Esophagus muscularis mucosa (tissue), 4 donors: Measurements from ENCODE around the gene CNR2. TPM values are rescaled to one million over a fixed set of nuclear protein-coding genes. Genes with fewer than 3 reads are reported as not detected.
"Not testable (repeated sequence)": the region's sequence is repeated elsewhere in the genome, so short reads cannot be mapped to it uniquely, and the experiment has no call there.

Experiments
- DNase-seq: peaks from one replicate; pipeline ENCODE4 v3.0.0-alpha.2; 2017; ENCODE audit errors: extremely low spot score
- H3K27ac ChIP-seq, 4 donors: fragments of 200-600 bp; sonication (generic); replicated peaks in 1 of 4; 1 replicate in 3 of 4; 2 replicates in 1 of 4; pipeline ENCODE4 v1.5.1; 2016 to 2019; ENCODE audit warnings: mild to moderate bottlenecking in 1 of 4
- H3K27me3 ChIP-seq, 4 donors: fragments of 200-600 bp; sonication (generic); one replicate each; pipeline versions ENCODE4 v1.5.1 to v1.6.0; 2016 to 2019
- H3K36me3 ChIP-seq, 4 donors: fragments of 200-600 bp; sonication (generic); one replicate each; pipeline ENCODE4 v1.5.1; 2016 to 2019
- H3K4me1 ChIP-seq, 4 donors: fragments of 200-600 bp; sonication (generic); one replicate each; pipeline ENCODE4 v1.5.1; 2016 to 2019
- H3K4me3 ChIP-seq, 4 donors: fragments of 200-600 bp; sonication (generic); 1 replicate in 2 of 4; 2 replicates in 2 of 4; pipeline ENCODE4 v1.5.1; 2016 to 2019; ENCODE audit warnings: mild to moderate bottlenecking in 4 of 4, moderate library complexity in 1 of 4
- H3K9me3 ChIP-seq, 4 donors: fragments of 200-600 bp; sonication (generic); 1 replicate in 3 of 4; 2 replicates in 1 of 4; pipeline ENCODE4 v1.5.1; 2016 to 2019
- EP300 ChIP-seq: sonication (generic); formaldehyde crosslinking; IDR thresholded peaks from one replicate; pipeline ENCODE4 v1.6.1; 2017; ENCODE audit warnings: antibody characterized with exemption
- POLR2A ChIP-seq: fragments of 450-650 bp; IDR thresholded peaks from one replicate; pipeline ENCODE4 v1.6.1; 2017; ENCODE audit warnings: antibody characterized with exemption, moderate library complexity, mild to moderate bottlenecking, low read depth
- POLR2AphosphoS5 ChIP-seq, 2 donors: sonication (generic); formaldehyde crosslinking; IDR thresholded peaks; one replicate each; pipeline ENCODE4 v1.6.1; 2017; ENCODE audit warnings: antibody characterized with exemption in 2 of 2
- WGBS: methylation state at CpG from one replicate; pipeline ENCODE4 v1.1.5; 2018; 5-methylcytosine and 5-hydroxymethylcytosine counted together
- intact Hi-C: fragments of 100-400 bp; cut with DNase I; formaldehyde crosslinking; loops from one replicate; pipeline ENCODE4 v1.15.1; 2023
- total RNA-seq, 4 donors: library from RNA; depleted of rRNA; stranded (reverse); fragments of >200 nt; gene quantifications; one replicate each; pipeline versions ENCODE4 v1.1.0 to v1.2.1, GENCODE V29; 2016
- TF ChIP-seq, protein P1 (sequence below), 3 experiments: fragments of 200-600 bp in 2 of 3; fragments of 450-650 bp in 1 of 3; sonication (generic) in 2 of 3; IDR thresholded peaks; one replicate each; pipeline ENCODE4 v1.5.1; 2017 to 2019; ENCODE audit warnings: antibody characterized with exemption in 3 of 3, mild to moderate bottlenecking in 2 of 3, moderate library complexity in 1 of 3

The CNR2 gene
- total RNA-seq, 4 donors from 2014 or later, result 0.17 TPM; not detected in 3

DNA sequence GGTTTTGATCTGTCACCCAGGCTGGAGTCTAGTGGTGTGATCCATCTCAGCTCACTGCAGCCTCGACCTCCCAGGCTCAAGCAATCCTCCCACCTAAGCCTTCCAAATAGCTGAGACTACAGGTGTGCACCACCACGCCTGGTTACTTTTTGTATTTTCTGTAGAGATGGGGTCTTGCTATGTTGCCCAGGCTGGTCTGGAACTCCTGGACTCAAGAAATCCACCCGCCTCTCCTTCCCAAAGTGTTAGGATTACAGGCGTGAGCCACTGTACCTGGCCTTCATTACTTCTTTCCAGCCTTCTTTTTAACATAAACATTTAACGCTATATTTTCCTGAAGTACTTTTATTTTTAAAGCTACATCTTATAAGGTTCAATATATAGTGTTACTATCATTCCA, 69.5 kb downstream of the CNR2 start:
- Histone ChIP-seq H3K4me1 (peaks cover 0 to 4% (median 3%) of the 10 kb centered on the region in 4 donors), H3K9me3 (no peaks in the 10 kb centered on the region), H3K4me3 (no peak overlapping the region), H3K27me3 (no peaks in the 10 kb centered on the region), H3K36me3 (peaks cover 14 to 42% (median 31%) of the 10 kb centered on the region in 4 donors), H3K27ac (no peak overlapping the region)
- TF ChIP-seq, protein P1, sequence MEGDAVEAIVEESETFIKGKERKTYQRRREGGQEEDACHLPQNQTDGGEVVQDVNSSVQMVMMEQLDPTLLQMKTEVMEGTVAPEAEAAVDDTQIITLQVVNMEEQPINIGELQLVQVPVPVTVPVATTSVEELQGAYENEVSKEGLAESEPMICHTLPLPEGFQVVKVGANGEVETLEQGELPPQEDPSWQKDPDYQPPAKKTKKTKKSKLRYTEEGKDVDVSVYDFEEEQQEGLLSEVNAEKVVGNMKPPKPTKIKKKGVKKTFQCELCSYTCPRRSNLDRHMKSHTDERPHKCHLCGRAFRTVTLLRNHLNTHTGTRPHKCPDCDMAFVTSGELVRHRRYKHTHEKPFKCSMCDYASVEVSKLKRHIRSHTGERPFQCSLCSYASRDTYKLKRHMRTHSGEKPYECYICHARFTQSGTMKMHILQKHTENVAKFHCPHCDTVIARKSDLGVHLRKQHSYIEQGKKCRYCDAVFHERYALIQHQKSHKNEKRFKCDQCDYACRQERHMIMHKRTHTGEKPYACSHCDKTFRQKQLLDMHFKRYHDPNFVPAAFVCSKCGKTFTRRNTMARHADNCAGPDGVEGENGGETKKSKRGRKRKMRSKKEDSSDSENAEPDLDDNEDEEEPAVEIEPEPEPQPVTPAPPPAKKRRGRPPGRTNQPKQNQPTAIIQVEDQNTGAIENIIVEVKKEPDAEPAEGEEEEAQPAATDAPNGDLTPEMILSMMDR (IDR thresholded peaks at IDR 0.05), result no peak
- no peak for TF ChIP-seq POLR2AphosphoS5 (IDR thresholded peaks at IDR 0.05)
- DNase-seq, result no peak
- intact Hi-C loops, result no loop called here
- 95% methylated on average over 5 of the region's 5 CpGs for WGBS

DNA sequence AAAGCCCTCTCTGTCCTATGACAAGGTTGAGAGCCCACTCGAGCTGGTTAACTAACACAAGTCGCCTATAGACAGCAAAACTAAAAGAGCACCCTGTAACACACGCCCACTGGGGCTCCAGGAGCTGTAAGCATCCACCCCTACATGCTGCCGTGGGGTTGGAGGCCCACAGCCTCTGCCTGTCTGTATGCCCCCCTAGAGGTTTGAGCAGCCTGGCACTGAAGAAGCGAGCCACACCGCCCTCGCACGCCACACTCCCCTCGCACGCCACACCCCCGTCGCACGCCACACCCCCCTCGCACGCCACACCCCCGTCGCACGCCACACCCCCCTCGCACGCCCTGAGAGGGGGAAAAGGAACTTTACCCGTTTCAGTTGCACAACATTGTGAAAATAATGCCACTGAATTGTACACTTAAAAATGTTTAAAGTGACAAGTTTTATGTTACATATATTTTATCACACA, 74.7 kb downstream of the CNR2 start:
- intact Hi-C loops, result no loop called here
- TF ChIP-seq POLR2A, result no peak
- TF ChIP-seq, protein P1 (IDR thresholded peaks at IDR 0.05), result no peak
- TF ChIP-seq EP300, result no peak
- TF ChIP-seq POLR2AphosphoS5 (IDR thresholded peaks at IDR 0.05), result no peak
- Histone ChIP-seq H3K9me3 (no peaks in the 10 kb centered on the region), H3K4me1 (peaks cover 4 to 13% (median 12%) of the 10 kb centered on the region in 4 donors), H3K36me3 (no peaks in the 10 kb centered on the region), H3K27ac (no peak overlapping the region), H3K4me3 (peak overlapping the region; percentile 39 to 45 (median 43)), H3K27me3 (peaks cover 0 to 11% (median 0%) of the 10 kb centered on the region in 4 donors)
- 0% methylated on average over 20 of the region's 21 CpGs for WGBS
- peak; percentile 91 for DNase-seq

DNA sequence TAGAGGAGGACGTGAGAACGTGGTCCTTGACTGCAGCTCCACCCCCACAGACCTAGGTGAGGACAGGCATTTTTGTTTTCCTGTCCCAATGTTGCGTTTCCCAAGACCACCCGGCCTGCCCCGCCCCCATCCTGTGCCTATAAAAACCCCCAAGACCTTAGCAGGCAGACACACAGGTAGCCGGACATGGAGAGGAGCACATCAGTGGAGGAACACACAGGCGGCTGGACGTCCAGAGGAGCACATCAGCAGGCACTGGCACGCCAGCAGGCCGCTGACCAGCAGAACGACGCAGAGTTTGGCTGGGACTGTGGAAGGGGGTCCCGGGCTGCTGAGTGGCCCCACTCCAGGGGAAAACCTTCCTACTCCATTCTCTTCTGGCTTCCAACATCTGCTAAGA, 75.3 kb downstream of the CNR2 start:
- WGBS, result 30% methylated on average over 11 of the region's 13 CpGs
- Histone ChIP-seq H3K4me3 (peak overlapping the region in 3 of 4 donors; percentile 39 to 45 (median 41)), H3K27me3 (peaks cover 0 to 11% (median 0%) of the 10 kb centered on the region in 4 donors), H3K36me3 (no peaks in the 10 kb centered on the region), H3K9me3 (no peaks in the 10 kb centered on the region), H3K4me1 (peaks cover 4 to 13% (median 12%) of the 10 kb centered on the region in 4 donors), H3K27ac (no peak overlapping the region)
- DNase-seq, result no peak
- intact Hi-C loops, result no loop called here
- TF ChIP-seq EP300 (no peak), POLR2A (no peak), POLR2AphosphoS5 (IDR thresholded peaks at IDR 0.05) (no peak)
- TF ChIP-seq, protein P1 (IDR thresholded peaks at IDR 0.05), result no peak

DNA sequence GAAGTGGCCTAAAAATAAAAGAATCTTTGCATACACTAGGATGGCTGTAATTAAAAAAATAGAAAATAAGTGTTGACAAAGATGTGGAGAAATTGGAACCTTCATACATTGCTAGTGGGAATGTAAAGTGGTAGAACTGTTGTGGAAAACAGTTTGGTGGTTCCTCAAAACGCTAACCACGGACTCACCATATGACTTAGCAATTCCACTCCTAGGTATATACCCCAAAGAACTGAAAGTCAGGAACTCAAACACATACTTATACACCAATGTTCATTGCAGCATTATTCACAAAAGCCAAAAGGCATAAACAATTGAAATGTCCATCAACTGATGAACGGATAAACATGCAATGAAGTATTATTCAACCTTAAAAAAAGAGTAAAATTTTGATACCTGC, 77.1 kb downstream of the CNR2 start:
- Histone ChIP-seq H3K4me1 (peaks cover 4 to 13% (median 12%) of the 10 kb centered on the region in 4 donors), H3K4me3 (no peak overlapping the region), H3K9me3 (no peaks in the 10 kb centered on the region), H3K27ac (no peak overlapping the region), H3K27me3 (peaks cover 0 to 11% (median 0%) of the 10 kb centered on the region in 4 donors), H3K36me3 (no peaks in the 10 kb centered on the region)
- TF ChIP-seq POLR2A, result no peak
- TF ChIP-seq, protein P1 (IDR thresholded peaks at IDR 0.05), result no peak
- TF ChIP-seq POLR2AphosphoS5 (IDR thresholded peaks at IDR 0.05), result no peak
- no peak for TF ChIP-seq EP300
- DNase-seq, result no peak
- 73% methylated on average over 3 of the region's 3 CpGs for WGBS
- intact Hi-C loops, result no loop called here

DNA sequence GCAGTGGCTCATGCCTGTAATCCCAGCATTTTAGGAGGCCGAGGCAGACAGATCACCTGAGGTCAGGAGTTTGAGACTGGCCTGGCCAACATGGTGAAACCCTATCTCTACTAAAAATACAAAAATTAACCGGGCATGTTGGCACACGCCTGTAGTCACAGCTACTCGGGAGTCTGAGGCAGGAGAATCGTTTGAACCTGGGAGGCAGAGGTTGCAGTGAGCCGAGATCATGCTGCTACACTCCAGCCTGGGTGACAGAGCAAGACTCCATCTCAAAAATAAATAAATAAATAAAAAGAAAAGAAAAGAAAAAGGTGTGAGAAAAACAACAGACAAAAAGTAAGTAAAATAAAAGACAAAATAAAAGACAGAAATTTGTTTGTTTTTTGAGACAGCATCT, 79.0 kb downstream of the CNR2 start:
- H3K27ac ChIP-seq, intact Hi-C loops, H3K9me3 ChIP-seq, DNase-seq, H3K4me3 ChIP-seq, H3K36me3 ChIP-seq: not testable (repeated sequence)
- Histone ChIP-seq H3K27me3 (peaks cover 0 to 11% (median 0%) of the 10 kb centered on the region in 4 donors), H3K4me1 (peaks cover 4 to 13% (median 12%) of the 10 kb centered on the region in 4 donors)
- WGBS, result 83% methylated on average over 6 of the region's 6 CpGs
